Skeletal muscle cell (primary cell): ENCODE measurements around the gene PNLIPRP2.

Experiments
- DNase-seq: peaks from one replicate; pipeline ENCODE4 v3.0.0-alpha.2; 2010; ENCODE audit warnings: low read depth
- H3K4me3 ChIP-seq: 2 replicates; pipeline ENCODE4 v1.5.1; 2011; ENCODE audit warnings: low read depth, mild to moderate bottlenecking, control low read depth, low read length, moderate library complexity

PNLIPRP2 gene

DNA sequence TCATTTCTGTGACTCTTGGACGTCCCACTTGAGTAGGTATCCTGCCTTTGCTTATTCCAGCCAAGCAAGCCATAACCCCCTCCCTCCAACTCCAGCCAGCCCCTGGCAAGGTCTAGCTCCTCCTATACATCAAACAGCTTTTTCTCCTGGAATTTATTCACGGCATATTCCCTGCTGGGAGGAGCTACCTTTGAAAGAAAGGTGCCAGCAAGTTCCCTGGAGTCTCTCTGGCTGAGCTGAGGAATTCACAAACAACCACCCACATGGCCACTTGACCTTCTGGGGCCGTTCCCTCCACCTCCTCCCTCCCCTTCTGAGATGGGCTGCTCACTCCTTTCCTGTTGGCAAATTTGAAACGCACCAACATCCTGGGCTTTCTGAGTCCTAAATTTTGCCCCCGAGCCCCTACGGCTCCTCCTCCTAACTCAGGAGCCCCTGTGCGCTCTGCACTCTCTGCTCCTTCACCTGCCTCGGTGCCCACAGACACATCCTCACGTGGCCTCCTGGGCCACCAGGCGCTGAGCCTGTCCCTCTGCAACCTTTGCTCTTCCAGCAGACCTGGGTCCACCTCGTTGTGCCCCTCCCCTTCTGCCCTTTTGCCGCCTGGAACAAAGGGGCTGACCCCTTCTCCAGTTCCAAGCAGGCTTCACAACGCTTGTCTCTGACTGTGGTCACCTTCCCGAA is 73.6 kb downstream of the PNLIPRP2 start:
- DNase-seq = no peak
- no peak overlapping the region for H3K4me3 ChIP-seq
